CD4-positive, alpha-beta T cell treated with Interleukin-21 for 1 hour (primary cell): ENCODE data around the gene MMP27.
"Not testable (repeated sequence)": the region's sequence is repeated elsewhere in the genome, so short reads cannot be mapped to it uniquely, and the experiment has no call there.

Experiments
- DNase-seq: peaks from one replicate; pipeline ENCODE4 v3.0.0-alpha.2; 2020

MMP27 gene

GRCh38 chr11:102705626-102706025, at the start of gene MMP27:
Gene MMP27 (minus strand): TSS chr11:102705769. CDS start chr11:102705714, 55 bp downstream.
- DNase-seq = no peak

- DNase-seq = no peak
These were observed 47.7 kb upstream of the MMP27 start for GRCh38 chr11:102753267-102753666.

DNA sequence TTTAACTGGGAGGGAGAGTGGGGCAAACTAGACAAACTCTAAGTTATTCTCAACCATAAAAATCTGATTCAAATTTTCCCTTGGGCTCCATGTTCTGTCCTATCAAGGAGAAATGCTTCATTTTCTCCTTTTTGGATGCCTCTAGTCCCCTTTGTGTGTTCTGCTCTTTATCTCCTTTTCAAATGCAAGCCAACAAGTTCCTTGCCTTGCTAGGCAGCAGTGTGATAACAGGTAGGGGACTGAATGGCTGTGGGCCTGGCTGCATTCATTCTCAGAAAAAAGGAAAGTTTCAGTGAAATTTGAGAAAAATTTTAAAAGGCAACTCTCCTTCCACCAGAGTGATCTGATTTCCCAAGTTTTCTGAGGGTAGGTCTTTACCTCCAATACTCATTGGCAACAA, 46.1 kb upstream of the MMP27 start:
- no peak for DNase-seq

GRCh38 chr11:102749101-102749722, 43.6 kb upstream of the MMP27 start:
- no peak for DNase-seq

DNA sequence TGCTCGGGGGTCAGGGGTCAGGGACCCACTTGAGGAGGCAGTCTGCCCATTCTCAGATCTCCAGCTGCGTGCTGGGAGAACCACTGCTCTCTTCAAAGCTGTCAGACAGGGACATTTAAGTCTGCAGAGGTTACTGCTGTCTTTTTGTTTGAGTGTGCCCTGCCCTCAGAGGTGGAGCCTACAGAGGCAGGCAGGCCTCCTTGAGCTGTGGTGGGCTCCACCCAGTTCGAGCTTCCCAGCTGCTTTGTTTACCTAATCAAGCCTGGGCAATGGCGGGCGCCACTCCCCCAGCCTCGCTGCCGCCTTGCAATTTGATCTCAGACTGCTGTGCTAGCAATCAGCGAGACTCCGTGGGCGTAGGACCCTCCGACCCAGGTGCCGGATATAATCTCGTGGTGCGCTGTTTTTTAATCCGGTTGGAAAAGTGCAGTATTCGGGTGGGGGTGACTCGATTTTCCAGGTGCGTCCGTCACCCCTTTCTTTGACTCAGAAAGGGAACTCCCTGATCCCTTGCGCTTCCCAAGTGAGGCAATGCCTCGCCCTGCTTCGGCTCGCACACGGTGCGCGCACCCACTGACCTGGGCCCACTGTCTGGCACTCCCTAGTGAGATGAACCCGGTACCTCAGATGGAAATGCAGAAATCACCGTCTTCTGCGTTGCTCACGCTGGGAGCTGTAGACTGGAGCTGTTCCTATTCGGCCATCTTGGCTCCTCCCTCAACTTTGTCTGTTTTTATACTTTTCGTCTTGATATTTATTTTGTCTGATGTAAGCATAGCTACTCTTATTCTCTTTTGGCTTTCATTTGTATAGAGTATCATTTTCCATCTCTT, 41.4 kb upstream of the MMP27 start:
- DNase-seq = not testable (repeated sequence)

DNA sequence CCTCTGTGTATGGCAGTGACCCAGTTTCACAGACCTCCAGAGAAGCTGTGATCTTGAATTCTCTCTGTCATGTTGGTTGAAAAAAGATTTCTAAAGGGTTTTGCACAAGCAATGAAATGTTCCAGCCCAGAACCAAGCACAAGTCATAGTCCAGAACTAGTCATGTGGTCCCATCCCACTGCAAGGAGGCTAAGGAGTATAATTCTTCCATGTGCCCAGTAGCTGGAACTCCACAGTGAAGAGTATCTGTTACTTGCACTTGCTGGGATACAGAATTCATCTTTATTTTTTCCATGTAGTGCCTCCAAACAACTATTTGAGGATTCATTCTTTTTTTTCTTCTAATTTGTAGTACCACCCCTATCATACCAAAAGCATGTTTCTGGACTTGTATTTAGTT, 29.1 kb upstream of the MMP27 start:
- no peak for DNase-seq

GRCh38 chr11:102733232-102733875, 27.8 kb upstream of the MMP27 start:
- DNase-seq = peak; percentile 11

DNA sequence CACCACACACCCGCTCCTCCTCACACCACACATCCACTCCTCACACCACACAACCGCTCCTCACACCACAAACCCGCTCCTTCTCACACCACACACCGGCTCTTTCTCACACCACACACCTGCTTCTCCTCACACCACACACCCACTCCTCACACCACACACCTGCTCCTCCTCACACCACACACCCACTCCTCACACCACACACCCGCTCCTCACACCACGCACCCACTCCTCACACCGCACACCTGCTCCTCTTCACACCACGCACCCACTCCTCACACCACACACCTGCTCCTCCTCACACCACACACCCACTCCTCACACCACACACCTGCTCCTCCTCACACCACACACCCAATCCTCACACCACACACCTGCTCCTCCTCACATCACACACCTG, 25.4 kb upstream of the MMP27 start:
- DNase-seq = not testable (repeated sequence)

DNA sequence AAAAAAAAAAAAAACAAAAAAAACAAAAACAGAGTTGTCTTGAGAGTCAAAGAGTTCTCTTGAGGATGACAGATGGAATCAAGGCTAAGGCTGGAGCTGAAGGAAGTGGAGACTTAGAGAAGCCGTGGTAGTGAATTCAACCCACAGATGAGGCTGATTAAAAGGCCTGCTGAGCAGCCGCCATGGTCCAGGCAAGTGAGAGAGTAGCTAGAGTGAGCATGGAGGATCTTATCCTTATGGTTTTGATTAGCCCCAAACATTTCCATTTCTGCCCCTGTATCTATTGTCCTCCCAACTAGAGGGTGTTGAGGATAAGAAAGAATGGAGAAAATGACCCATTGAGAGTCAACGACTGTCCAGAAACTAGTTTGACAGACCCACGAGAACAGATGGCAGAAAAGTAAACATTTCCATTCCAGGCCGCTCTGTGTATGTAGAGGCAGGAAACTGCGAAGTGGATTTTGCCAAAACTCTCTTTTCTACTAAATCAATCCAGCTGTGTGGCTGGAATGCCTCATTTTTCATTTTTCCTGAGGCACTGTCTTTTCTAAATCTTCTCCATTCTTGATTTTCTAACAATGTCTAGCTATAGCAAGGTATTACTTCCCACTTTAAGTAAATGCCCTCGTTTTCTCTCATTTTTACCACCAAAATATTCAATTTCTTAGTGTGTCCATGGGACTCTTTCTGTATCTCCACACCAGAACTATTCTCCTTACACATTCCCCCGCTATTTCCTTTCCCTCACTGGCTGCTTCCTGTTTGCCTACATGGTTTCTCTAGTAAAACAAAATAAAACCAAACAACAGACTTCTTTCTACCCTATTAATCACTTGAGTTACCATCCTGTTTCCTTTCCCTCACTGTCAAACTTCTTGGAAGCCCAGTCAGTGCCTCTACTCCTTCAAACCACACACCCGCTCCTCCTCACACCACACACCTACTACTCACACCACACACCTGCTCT, 24.6 kb upstream of the MMP27 start:
- DNase-seq = no peak

GRCh38 chr11:102727890-102728289, 22.3 kb upstream of the MMP27 start:
- no peak for DNase-seq

DNA sequence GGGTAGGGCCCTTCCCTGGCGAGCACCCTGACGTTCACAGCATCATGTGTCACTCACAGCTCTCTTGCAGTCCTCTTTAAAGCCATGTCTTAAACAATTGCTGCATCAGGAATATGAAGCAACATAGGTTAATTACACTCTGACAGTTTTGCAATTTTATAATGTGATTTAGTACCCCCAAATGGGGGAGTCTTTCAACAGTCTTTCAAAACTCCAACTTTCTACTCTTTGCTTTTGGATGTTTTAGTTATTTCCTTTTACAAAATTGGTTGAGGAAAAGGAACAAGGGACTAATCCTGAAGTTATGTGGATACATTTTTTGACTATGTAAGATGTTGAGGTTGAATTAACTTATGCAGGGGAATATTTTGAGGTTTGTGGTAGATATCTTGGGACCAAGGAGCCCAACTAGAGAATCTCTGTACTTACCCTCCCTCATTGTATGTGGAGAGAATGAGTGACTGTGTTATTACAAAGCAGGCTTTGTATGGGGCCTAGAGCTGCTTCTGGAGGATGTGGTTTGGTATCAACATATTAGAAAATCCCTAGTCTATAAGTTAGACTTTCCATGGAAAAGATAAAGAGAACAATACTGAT, 19.4 kb upstream of the MMP27 start, which contains the start of gene MMP8:
MMP8 (minus strand) TSS at position 51 of the 597 bp plus-strand sequence. CDS start 99 bp downstream, outside the sequence.
- no peak for DNase-seq

DNA sequence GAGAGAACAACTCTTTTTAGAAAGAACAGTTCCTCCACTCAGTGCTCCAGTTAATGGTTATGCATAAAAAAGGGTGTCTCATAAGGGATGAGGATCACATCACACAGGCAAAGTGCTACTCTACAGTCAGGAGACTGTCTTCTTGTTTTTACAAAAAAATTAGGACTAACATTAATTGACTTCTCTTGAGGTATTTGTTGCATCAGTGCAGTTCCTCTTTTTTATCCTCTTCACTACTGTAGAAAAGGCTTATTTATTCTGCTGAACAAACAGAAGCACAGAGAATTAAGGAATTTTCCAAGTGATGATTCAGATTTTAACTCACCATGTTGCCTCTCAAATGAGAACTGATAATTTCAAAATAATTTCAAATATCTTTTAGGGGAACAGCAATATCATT, 17.3 kb upstream of the MMP27 start:
- no peak for DNase-seq

GRCh38 chr11:102719620-102720277, 14.2 kb upstream of the MMP27 start:
- DNase-seq = no peak

DNA sequence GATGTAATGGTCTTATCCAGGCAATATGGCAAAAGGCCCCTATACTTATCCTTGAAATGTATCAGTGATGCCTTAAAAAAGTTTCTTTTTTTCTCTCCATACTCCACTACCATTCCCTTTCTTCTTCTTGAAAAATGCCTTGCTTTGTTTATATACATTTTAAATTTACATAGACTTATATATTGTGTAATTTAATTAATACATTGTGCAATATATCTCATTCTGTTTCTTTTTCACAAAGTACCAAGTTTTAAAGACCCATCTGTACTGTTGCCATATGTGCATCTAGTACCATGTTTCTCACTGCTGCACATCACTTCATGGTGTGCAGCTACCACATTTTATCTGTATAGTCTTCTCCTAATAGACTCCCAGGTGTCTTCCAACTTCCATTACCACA, 11.7 kb upstream of the MMP27 start:
- no peak for DNase-seq

GRCh38 chr11:102716527-102716926, 11.0 kb upstream of the MMP27 start:
- DNase-seq = no peak

DNA sequence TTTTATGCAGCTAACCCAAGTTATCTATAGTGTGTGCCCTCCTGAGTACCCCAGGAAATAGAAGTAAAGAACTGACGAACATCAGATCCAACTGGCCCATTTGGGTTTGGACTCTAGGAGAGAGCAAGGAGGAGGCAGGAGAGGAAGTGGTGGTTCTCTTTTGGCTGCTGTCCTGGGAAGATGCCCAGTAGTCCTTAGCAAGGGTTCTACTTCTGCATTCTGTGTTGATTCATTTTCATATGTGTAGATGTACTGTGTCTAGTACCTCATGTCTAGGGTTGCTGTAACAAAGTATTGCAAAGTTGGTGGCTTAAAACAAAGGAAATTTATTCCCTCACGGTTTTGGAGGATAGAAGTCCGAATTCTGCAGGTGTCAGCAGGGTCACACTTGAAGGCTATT, 6.6 kb upstream of the MMP27 start:
- no peak for DNase-seq

DNA sequence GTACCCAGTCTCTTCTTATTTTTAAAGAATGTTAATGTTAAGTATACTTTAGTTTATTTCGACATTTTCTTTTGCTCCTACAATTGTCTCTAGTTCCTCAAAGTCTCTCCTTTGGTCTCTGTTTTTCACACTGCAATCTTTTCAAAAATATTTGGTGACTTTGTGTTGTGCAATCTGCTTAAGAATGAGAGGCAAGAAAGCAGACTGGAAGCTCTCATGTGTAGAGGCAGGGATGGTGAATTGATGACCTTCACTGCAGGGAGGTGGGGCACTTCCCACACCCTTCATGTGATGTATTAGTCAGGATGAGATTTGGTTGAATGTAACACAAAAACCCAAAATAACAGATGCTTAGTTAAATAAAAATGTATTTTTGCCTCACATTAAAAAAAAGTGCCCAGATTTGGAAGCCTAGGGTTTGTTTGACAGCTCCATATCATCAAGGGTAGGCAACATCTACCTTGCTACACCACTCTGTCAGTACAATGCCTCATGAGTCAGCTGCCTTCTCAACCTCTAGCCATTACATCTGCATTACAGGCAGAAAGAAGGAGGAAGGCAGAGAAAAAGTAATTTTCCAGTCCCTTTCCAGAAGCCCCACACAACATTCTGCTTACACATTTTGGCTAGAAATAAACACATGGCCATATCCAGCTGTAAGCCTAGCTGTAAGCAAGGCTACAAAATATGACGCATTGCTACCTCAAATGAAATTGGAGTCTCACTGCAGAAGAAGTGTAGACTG, 3.8 kb upstream of the MMP27 start:
- DNase-seq = no peak

DNA sequence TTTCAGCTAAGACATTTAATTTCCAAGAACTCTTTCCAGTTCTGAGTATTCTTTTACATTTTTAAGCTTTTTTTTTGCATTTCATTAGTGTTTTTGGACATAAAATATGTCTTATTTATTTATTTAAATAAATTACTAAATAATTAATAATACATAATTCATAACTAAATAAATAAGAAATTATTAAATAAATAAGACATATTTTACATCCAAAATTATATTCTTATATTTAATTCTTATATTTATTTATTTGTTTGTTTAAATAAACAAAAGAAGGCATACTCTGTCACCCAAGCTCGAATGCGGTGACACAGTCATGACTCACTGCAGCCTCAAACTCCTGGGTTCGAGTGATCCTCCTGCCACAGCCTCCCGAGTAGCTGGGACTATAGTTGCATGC, 3.1 kb upstream of the MMP27 start:
- no peak for DNase-seq

DNA sequence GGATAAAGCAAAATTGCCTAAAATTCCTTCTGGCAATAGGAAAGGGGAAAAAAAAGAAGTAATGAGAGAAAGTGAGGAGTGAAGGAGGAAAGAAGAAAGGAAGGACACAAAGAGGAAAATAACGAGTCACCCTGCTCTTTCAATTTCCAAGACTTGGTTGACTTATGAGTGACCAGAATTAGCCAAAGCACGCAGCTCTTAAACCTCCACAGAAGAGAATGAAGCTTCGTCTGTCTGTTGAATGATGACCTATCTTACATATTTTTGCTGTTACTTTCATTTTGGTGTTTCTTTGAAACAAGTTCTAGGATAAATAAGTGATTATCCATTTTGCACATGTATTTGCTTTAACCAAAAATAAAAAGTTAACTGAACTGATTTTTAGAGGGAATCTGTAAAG, 728 bp downstream of the MMP27 start:
- DNase-seq = no peak

DNA sequence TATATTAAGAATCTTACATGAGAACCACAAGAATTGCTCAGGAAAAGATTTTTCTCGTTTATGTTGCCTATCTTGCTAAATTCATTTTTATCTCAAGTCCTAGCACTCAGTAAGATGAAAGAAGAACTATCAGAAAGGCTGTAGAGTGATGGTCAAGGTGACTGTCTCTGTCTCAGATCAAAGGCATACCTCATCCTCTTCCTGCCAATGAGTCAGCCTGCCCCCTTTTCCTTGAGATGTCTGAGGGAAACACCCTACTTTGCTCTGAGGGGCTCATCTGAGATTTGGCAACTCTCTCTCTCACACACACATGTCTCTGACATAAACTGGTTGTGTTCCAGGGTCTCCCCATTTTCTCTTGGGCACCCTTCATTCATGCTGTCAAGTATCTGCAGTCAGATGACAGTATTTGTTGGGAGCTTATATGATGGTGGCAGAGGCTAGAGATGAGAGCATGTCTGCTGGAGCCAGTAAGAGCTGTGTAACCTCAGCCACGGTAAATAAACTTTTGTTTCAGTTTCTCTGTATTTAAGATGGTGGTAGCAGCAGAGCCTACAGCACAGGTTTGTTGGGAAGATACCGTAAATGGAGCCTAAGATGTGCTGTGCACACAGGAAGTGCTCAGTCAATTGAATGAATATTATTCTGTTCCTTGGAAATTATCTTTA, 1.6 kb downstream of the MMP27 start:
- no peak for DNase-seq
